ENCODE results near the gene LRIG1.

Gene LRIG1

GRCh38 chr3:66527246-66527645, 26.4 kb upstream of the LRIG1 start:
- no peak overlapping the region for H3K4me3 ChIP-seq (ENCODE audit: low read length)
- no peak overlapping the region for H3K4me2 ChIP-seq (ENCODE audit: low read length)
- TF ChIP-seq CTCF (IDR thresholded peaks at IDR 0.05; ENCODE audit: low read depth, low read length) (no peak), EZH2phosphoT487 (IDR thresholded peaks at IDR 0.05; ENCODE audit: low read depth) (no peak)
- H3K9me3 ChIP-seq (ENCODE audit: insufficient read depth, low read length), result no peaks in the 10 kb centered on the region
- peaks cover 7% of the 10 kb centered on the region; the same call in 1 of the 2 replicates for H3K27me3 ChIP-seq (ENCODE audit: low read depth, low read length)
- H4K20me1 ChIP-seq (ENCODE audit: insufficient read depth, low read length), result no peaks in the 10 kb centered on the region
- no peak overlapping the region for H2AFZ ChIP-seq (ENCODE audit: low read depth, low read length)
- H3K4me1 ChIP-seq (ENCODE audit: low read length), result peaks cover 22% of the 10 kb centered on the region
- H3K36me3 ChIP-seq (replicated peaks; ENCODE audit: low read depth, low read length), result no peaks in the 10 kb centered on the region
- H3K27ac ChIP-seq (ENCODE audit: low read length), result no peak overlapping the region
- H3K79me2 ChIP-seq (ENCODE audit: low read length), result no peaks in the 10 kb centered on the region
- no peak overlapping the region for H3K9ac ChIP-seq (ENCODE audit: low read length)

- H3K27me3 ChIP-seq (ENCODE audit: low read depth, low read length), result peaks cover 7% of the 10 kb centered on the region; the same call in 1 of the 2 replicates
- no peak overlapping the region for H2AFZ ChIP-seq (ENCODE audit: low read depth, low read length)
- no peak overlapping the region for H3K9ac ChIP-seq (ENCODE audit: low read length)
- H3K9me3 ChIP-seq (ENCODE audit: insufficient read depth, low read length), result no peaks in the 10 kb centered on the region
- no peaks in the 10 kb centered on the region for H3K79me2 ChIP-seq (ENCODE audit: low read length)
- H3K4me1 ChIP-seq (ENCODE audit: low read length), result peaks cover 11% of the 10 kb centered on the region
- H3K36me3 ChIP-seq (replicated peaks; ENCODE audit: low read depth, low read length), result no peaks in the 10 kb centered on the region
- no peak overlapping the region for H3K27ac ChIP-seq (ENCODE audit: low read length)
- TF ChIP-seq CTCF (IDR thresholded peaks at IDR 0.05; ENCODE audit: low read depth, low read length), result no peak
- TF ChIP-seq EZH2phosphoT487 (IDR thresholded peaks at IDR 0.05; ENCODE audit: low read depth), result no peak
- H3K4me2 ChIP-seq (ENCODE audit: low read length), result no peak overlapping the region
- H3K4me3 ChIP-seq (ENCODE audit: low read length), result no peak overlapping the region
- no peaks in the 10 kb centered on the region for H4K20me1 ChIP-seq (ENCODE audit: insufficient read depth, low read length)
Measured at GRCh38 chr3:66525771-66526170, 24.9 kb upstream of the LRIG1 start.

GRCh38 chr3:66520724-66521123, 19.9 kb upstream of the LRIG1 start:
- H3K4me2 ChIP-seq (ENCODE audit: low read length), result no peak overlapping the region
- H3K9me3 ChIP-seq (ENCODE audit: insufficient read depth, low read length), result no peaks in the 10 kb centered on the region
- H3K27me3 ChIP-seq (ENCODE audit: low read depth, low read length), result peaks cover 1% of the 10 kb centered on the region; the same call in 1 of the 2 replicates
- H3K79me2 ChIP-seq (ENCODE audit: low read length), result no peaks in the 10 kb centered on the region
- H3K36me3 ChIP-seq (replicated peaks; ENCODE audit: low read depth, low read length), result no peaks in the 10 kb centered on the region
- no peak overlapping the region for H3K9ac ChIP-seq (ENCODE audit: low read length)
- H3K27ac ChIP-seq (ENCODE audit: low read length), result no peak overlapping the region
- no peaks in the 10 kb centered on the region for H4K20me1 ChIP-seq (ENCODE audit: insufficient read depth, low read length)
- H3K4me1 ChIP-seq (ENCODE audit: low read length), result peaks cover 7% of the 10 kb centered on the region; the same call in 1 of the 2 replicates
- no peak overlapping the region for H3K4me3 ChIP-seq (ENCODE audit: low read length)
- H2AFZ ChIP-seq (ENCODE audit: low read depth, low read length), result no peak overlapping the region
- TF ChIP-seq EZH2phosphoT487 (IDR thresholded peaks at IDR 0.05; ENCODE audit: low read depth) (no peak), CTCF (IDR thresholded peaks at IDR 0.05; ENCODE audit: low read depth, low read length) (no peak)

GRCh38 chr3:66518644-66519043, 17.8 kb upstream of the LRIG1 start:
- Histone ChIP-seq H4K20me1 (ENCODE audit: insufficient read depth, low read length) (no peaks in the 10 kb centered on the region), H2AFZ (ENCODE audit: low read depth, low read length) (no peak overlapping the region), H3K79me2 (ENCODE audit: low read length) (no peaks in the 10 kb centered on the region), H3K4me3 (ENCODE audit: low read length) (no peak overlapping the region), H3K27me3 (ENCODE audit: low read depth, low read length) (no peaks in the 10 kb centered on the region), H3K4me1 (ENCODE audit: low read length) (peaks cover 4% of the 10 kb centered on the region; the same call in 1 of the 2 replicates), H3K27ac (ENCODE audit: low read length) (no peak overlapping the region), H3K9me3 (ENCODE audit: insufficient read depth, low read length) (no peaks in the 10 kb centered on the region), H3K36me3 (replicated peaks; ENCODE audit: low read depth, low read length) (no peaks in the 10 kb centered on the region), H3K4me2 (ENCODE audit: low read length) (no peak overlapping the region), H3K9ac (ENCODE audit: low read length) (no peak overlapping the region)
- TF ChIP-seq CTCF (IDR thresholded peaks at IDR 0.05; ENCODE audit: low read depth, low read length) (no peak), EZH2phosphoT487 (IDR thresholded peaks at IDR 0.05; ENCODE audit: low read depth) (no peak)

All from OCI-LY3 (cell line).